Karpas-422 (cell line): ENCODE results near the gene ZNF398. TPM values are rescaled to one million over a fixed set of nuclear protein-coding genes. Genes with fewer than 3 reads are reported as not detected.
A peak's percentile ranks its signal among the peaks of the same experiment; 100 is the strongest.

Source experiments
- DNase-seq: peaks from one replicate; pipeline ENCODE4 v3.0.0-alpha.2; 2015
- H2AFZ ChIP-seq: fragments of 200-600 bp; sonication (generic); 2 replicates; pipeline ENCODE4 v1.6.1; 2014; ENCODE audit warnings: antibody characterized with exemption, low read length, mixed read lengths
- H3K27ac ChIP-seq: fragments of 200-600 bp; sonication (generic); 2 replicates; pipeline ENCODE4 v1.5.1; 2014; ENCODE audit warnings: mild to moderate bottlenecking, low read length, moderate library complexity
- H3K27me3 ChIP-seq: fragments of 200-600 bp; sonication (generic); 2 replicates; pipeline ENCODE4 v1.6.1; 2014; ENCODE audit warnings: low read length, mixed read lengths
- H3K36me3 ChIP-seq: fragments of 200-600 bp; sonication (generic); 2 replicates; pipeline ENCODE4 v1.6.1; 2014; ENCODE audit warnings: low read length, mixed read lengths; ENCODE audit not compliant: insufficient read depth
- H3K4me1 ChIP-seq: fragments of 200-600 bp; sonication (generic); 2 replicates; pipeline ENCODE4 v1.6.1; 2014; ENCODE audit warnings: mild to moderate bottlenecking, low read length, mixed read lengths
- H3K4me2 ChIP-seq: fragments of 200-600 bp; sonication (generic); 2 replicates; pipeline ENCODE4 v1.6.1; 2014; ENCODE audit warnings: low read length, low read depth, mild to moderate bottlenecking; ENCODE audit not compliant: poor library complexity, severe bottlenecking
- H3K4me3 ChIP-seq: fragments of 200-600 bp; sonication (generic); 2 replicates; pipeline ENCODE4 v1.5.1; 2014; ENCODE audit warnings: mild to moderate bottlenecking, antibody characterized with exemption, low read length, mixed read lengths
- H3K79me2 ChIP-seq: fragments of 200-600 bp; sonication (generic); 2 replicates; pipeline ENCODE4 v1.6.1; 2014; ENCODE audit warnings: mild to moderate bottlenecking, low read length, mixed read lengths
- H3K9ac ChIP-seq: fragments of 200-600 bp; sonication (generic); 2 replicates; pipeline ENCODE4 v1.6.0; 2014; ENCODE audit warnings: low read length
- H3K9me2 ChIP-seq: fragments of 200-600 bp; sonication (generic), shearing (Covaris generic); replicated peaks from 2 replicates; pipeline ENCODE4 v1.6.0; 2014; ENCODE audit warnings: mild to moderate bottlenecking, low read length, moderate library complexity; ENCODE audit not compliant: insufficient read depth
- H3K9me3 ChIP-seq: fragments of 300-700, 200-600 bp; sonication (generic); 2 replicates; pipeline ENCODE4 v1.6.1; 2014; ENCODE audit warnings: low read length, mixed read lengths
- H4K20me1 ChIP-seq: fragments of 200-600 bp; sonication (generic); 2 replicates; pipeline ENCODE4 v1.6.1; 2014; ENCODE audit warnings: mild to moderate bottlenecking, antibody characterized with exemption, low read length, low read depth; ENCODE audit not compliant: insufficient read depth
- total RNA-seq: library from RNA; depleted of rRNA; stranded (reverse); fragments of >200 nt; shearing (Covaris generic); gene quantifications from 2 replicates; pipeline ENCODE4 v1.2.3, GENCODE V29; 2014; ENCODE audit warnings: low replicate concordance

The ZNF398 gene
- total RNA-seq, 1 experiment from 2014 or later = 8.4 TPM

GRCh38 chr7:149209518-149210269, 62.4 kb downstream of the ZNF398 start:
- H3K79me2 ChIP-seq = no peaks in the 10 kb centered on the region; the same call in 1 of the 2 replicates
- H3K4me3 ChIP-seq = no peak overlapping the region
- no peaks in the 10 kb centered on the region for H3K27me3 ChIP-seq
- no peak overlapping the region for H2AFZ ChIP-seq
- no peaks in the 10 kb centered on the region for H3K4me1 ChIP-seq
- H3K4me2 ChIP-seq = no peak overlapping the region
- peak; percentile 86 for DNase-seq
- H3K9me3 ChIP-seq = no peaks in the 10 kb centered on the region
- H3K9ac ChIP-seq = no peak overlapping the region
- H3K27ac ChIP-seq = no peak overlapping the region
- H4K20me1 ChIP-seq = no peaks in the 10 kb centered on the region
- peaks cover 40% of the 10 kb centered on the region for H3K36me3 ChIP-seq
- no peaks in the 10 kb centered on the region for H3K9me2 ChIP-seq

- Histone ChIP-seq H4K20me1 (no peaks in the 10 kb centered on the region), H3K4me1 (no peaks in the 10 kb centered on the region), H3K4me3 (no peak overlapping the region), H2AFZ (no peak overlapping the region), H3K27me3 (no peaks in the 10 kb centered on the region), H3K79me2 (no peaks in the 10 kb centered on the region; the same call in 1 of the 2 replicates), H3K9ac (no peak overlapping the region), H3K27ac (no peak overlapping the region), H3K9me3 (no peaks in the 10 kb centered on the region), H3K36me3 (peaks cover 42% of the 10 kb centered on the region), H3K9me2 (no peaks in the 10 kb centered on the region), H3K4me2 (no peak overlapping the region)
- DNase-seq = no peak
These were observed 63.3 kb downstream of the ZNF398 start for GRCh38 chr7:149210551-149210950.

- Histone ChIP-seq H3K4me2 (no peak overlapping the region), H3K9ac (no peak overlapping the region), H3K79me2 (no peaks in the 10 kb centered on the region; the same call in 1 of the 2 replicates), H3K36me3 (peaks cover 47% of the 10 kb centered on the region), H3K9me3 (no peaks in the 10 kb centered on the region), H3K4me3 (no peak overlapping the region), H3K4me1 (no peaks in the 10 kb centered on the region), H3K9me2 (no peaks in the 10 kb centered on the region), H4K20me1 (no peaks in the 10 kb centered on the region; the same call in 1 of the 2 replicates), H3K27ac (no peak overlapping the region), H3K27me3 (no peaks in the 10 kb centered on the region), H2AFZ (no peak overlapping the region)
- DNase-seq = no peak
These were observed 66.9 kb downstream of the ZNF398 start for GRCh38 chr7:149214020-149214720.

GRCh38 chr7:149216402-149216801, 69.1 kb downstream of the ZNF398 start:
- Histone ChIP-seq H3K79me2 (no peaks in the 10 kb centered on the region; the same call in 1 of the 2 replicates), H4K20me1 (no peaks in the 10 kb centered on the region; the same call in 1 of the 2 replicates), H3K4me1 (no peaks in the 10 kb centered on the region), H3K4me2 (no peak overlapping the region), H3K27me3 (no peaks in the 10 kb centered on the region), H3K4me3 (no peak overlapping the region), H3K9me2 (no peaks in the 10 kb centered on the region), H3K36me3 (peaks cover 38% of the 10 kb centered on the region), H2AFZ (no peak overlapping the region), H3K9ac (no peak overlapping the region), H3K9me3 (no peaks in the 10 kb centered on the region), H3K27ac (no peak overlapping the region)
- no peak for DNase-seq

GRCh38 chr7:149217570-149217969, 70.3 kb downstream of the ZNF398 start:
- Histone ChIP-seq H3K9me2 (no peaks in the 10 kb centered on the region), H4K20me1 (no peaks in the 10 kb centered on the region; the same call in 1 of the 2 replicates), H3K9me3 (no peaks in the 10 kb centered on the region), H3K79me2 (no peaks in the 10 kb centered on the region; the same call in 1 of the 2 replicates), H3K27me3 (no peaks in the 10 kb centered on the region), H3K4me3 (no peak overlapping the region), H3K27ac (no peak overlapping the region), H2AFZ (no peak overlapping the region), H3K36me3 (peaks cover 30% of the 10 kb centered on the region), H3K4me1 (no peaks in the 10 kb centered on the region), H3K9ac (no peak overlapping the region), H3K4me2 (no peak overlapping the region)
- DNase-seq = no peak

- H3K36me3 ChIP-seq = peaks cover 22% of the 10 kb centered on the region
- no peaks in the 10 kb centered on the region; the same call in 1 of the 2 replicates for H4K20me1 ChIP-seq
- H3K27me3 ChIP-seq = no peaks in the 10 kb centered on the region
- H3K4me3 ChIP-seq = no peak overlapping the region
- no peak overlapping the region for H3K27ac ChIP-seq
- no peaks in the 10 kb centered on the region for H3K4me1 ChIP-seq
- DNase-seq = no peak
- no peaks in the 10 kb centered on the region for H3K9me3 ChIP-seq
- H3K9me2 ChIP-seq = no peaks in the 10 kb centered on the region
- no peak overlapping the region for H2AFZ ChIP-seq
- no peaks in the 10 kb centered on the region; the same call in 1 of the 2 replicates for H3K79me2 ChIP-seq
- H3K9ac ChIP-seq = no peak overlapping the region
- H3K4me2 ChIP-seq = no peak overlapping the region
These were observed 71.5 kb downstream of the ZNF398 start for GRCh38 chr7:149218469-149219420.

GRCh38 chr7:149220534-149220933, 73.3 kb downstream of the ZNF398 start:
- Histone ChIP-seq H4K20me1 (no peaks in the 10 kb centered on the region; the same call in 1 of the 2 replicates), H3K9me2 (no peaks in the 10 kb centered on the region), H3K4me1 (no peaks in the 10 kb centered on the region), H3K9ac (no peak overlapping the region), H3K4me2 (no peak overlapping the region), H3K79me2 (no peaks in the 10 kb centered on the region), H3K4me3 (no peak overlapping the region), H3K27ac (no peak overlapping the region), H3K9me3 (no peaks in the 10 kb centered on the region), H2AFZ (no peak overlapping the region), H3K27me3 (no peaks in the 10 kb centered on the region), H3K36me3 (0 out of 2 replicates have a peak, but pooled peaks cover 14% of the 10 kb centered on the region)
- DNase-seq = no peak
